IMR-90 (cell line): ENCODE results near the gene ETV6. TPM values are rescaled to one million over a fixed set of nuclear protein-coding genes. Genes with fewer than 3 reads are reported as not detected.

Experiments
- ATAC-seq: fragments of 200-7000 bp; cut with Tn5 transposase; 2 replicates; pipeline ENCODE4 v1.9.1; 2020; ENCODE audit warnings: low read depth, mild to moderate bottlenecking, moderate library complexity
- BruUV-seq: library from RNA; stranded (reverse); fragments of 400-500 nt; replicated peaks from 2 replicates; lab custom pipeline; 2021; lab: Mats Ljungman, UMichigan
- CTCF ChIA-PET: fragments of 300-600 bp; formaldehyde crosslinking; extraction: SDS; loops from one replicate; lab custom pipeline; 2021; ENCODE audit warnings: antibody characterized with exemption; lab: Yijun Ruan, JAX
- POLR2A ChIA-PET: fragments of 300-600 bp; sonication (Branson Sonifier 250); formaldehyde crosslinking; loops from one replicate; lab custom pipeline; 2022; ENCODE audit warnings: antibody characterized with exemption; ENCODE audit not compliant: unreplicated experiment; lab: Charles Lee
- DNase-seq: peaks from one replicate; pipeline ENCODE4 v3.0.0; 2013
- H2AFZ ChIP-seq: replicated peaks from 2 replicates; pipeline ENCODE3; 2013; ENCODE audit warnings: low read length, mild to moderate bottlenecking; ENCODE audit not compliant: poor library complexity
- H2AK5ac ChIP-seq: 2 replicates; pipeline ENCODE4 v1.6.1; 2013; ENCODE audit warnings: low read depth, low read length, inconsistent platforms
- H2AK9ac ChIP-seq: replicated peaks from 2 replicates; pipeline ENCODE3; 2013; ENCODE audit warnings: mild to moderate bottlenecking, low read depth, low read length, moderate library complexity; ENCODE audit not compliant: poor library complexity
- H2BK120ac ChIP-seq: 2 replicates; pipeline ENCODE4 v1.6.1; 2013; ENCODE audit warnings: low read depth, low read length, inconsistent platforms
- H2BK15ac ChIP-seq: 3 replicates; pipeline ENCODE4 v1.6.1; 2013; ENCODE audit warnings: low read depth, low read length, inconsistent platforms
- H2BK20ac ChIP-seq: 2 replicates; pipeline ENCODE4 v1.6.1; 2013; ENCODE audit warnings: low read depth, mild to moderate bottlenecking, inconsistent platforms, low read length, moderate library complexity
- H2BK5ac ChIP-seq: 2 replicates; pipeline ENCODE4 v1.6.1; 2013; ENCODE audit warnings: mild to moderate bottlenecking, low read depth, low read length, inconsistent platforms; ENCODE audit not compliant: poor library complexity, severe bottlenecking
- H3K14ac ChIP-seq: replicated peaks from 2 replicates; pipeline ENCODE4 v1.6.1; 2013; ENCODE audit warnings: low read depth, low read length, inconsistent platforms
- H3K18ac ChIP-seq: 2 replicates; pipeline ENCODE4 v1.6.1; 2013; ENCODE audit warnings: low read depth, low read length, control low read depth
- H3K23ac ChIP-seq: 2 replicates; pipeline ENCODE4 v1.6.1; 2013; ENCODE audit warnings: low read depth, low read length, inconsistent platforms
- H3K27ac ChIP-seq: 2 replicates; pipeline ENCODE4 v1.5.1; 2013; ENCODE audit warnings: mild to moderate bottlenecking, control low read depth, low read length; ENCODE audit not compliant: insufficient read depth
- H3K27me3 ChIP-seq: 2 replicates; pipeline ENCODE4 v1.6.1; 2013; ENCODE audit warnings: low read length; ENCODE audit not compliant: control insufficient read depth, insufficient read depth
- H3K36me3 ChIP-seq: 2 replicates; pipeline ENCODE4 v1.6.1; 2013; ENCODE audit warnings: low read length, mixed read lengths; ENCODE audit not compliant: control insufficient read depth, insufficient read depth
- H3K4ac ChIP-seq: 2 replicates; pipeline ENCODE4 v1.6.1; 2013; ENCODE audit warnings: low read depth, low read length, inconsistent platforms
- H3K4me1 ChIP-seq: 2 replicates; pipeline ENCODE4 v1.6.1; 2013; ENCODE audit warnings: low read length, mixed read lengths; ENCODE audit not compliant: control insufficient read depth, insufficient read depth
- H3K4me2 ChIP-seq: 2 replicates; pipeline ENCODE4 v1.6.1; 2013; ENCODE audit warnings: low read depth, mild to moderate bottlenecking, control low read depth, low read length, moderate library complexity
- H3K4me3 ChIP-seq: 2 replicates; pipeline ENCODE4 v1.5.1; 2013; ENCODE audit warnings: low read depth, mild to moderate bottlenecking, control low read depth, low read length, moderate library complexity; ENCODE audit not compliant: insufficient read depth
- H3K56ac ChIP-seq: 2 replicates; pipeline ENCODE4 v1.6.1; 2013; ENCODE audit warnings: low read length, inconsistent platforms; ENCODE audit not compliant: insufficient read depth; ENCODE audit errors: extremely low read depth
- H3K79me1 ChIP-seq, 2 experiments: 2 replicates each; pipeline ENCODE4 v1.6.1; 2013; ENCODE audit warnings: low read length in 2 of 2, inconsistent platforms in 1 of 2, low read depth in 1 of 2
- H3K9ac ChIP-seq: 2 replicates; pipeline ENCODE4 v1.6.1; 2013; ENCODE audit warnings: low read depth, low read length, control low read depth
- H3K9me1 ChIP-seq: 2 replicates; pipeline ENCODE4 v1.6.1; 2013; ENCODE audit warnings: low read length, inconsistent platforms; ENCODE audit not compliant: insufficient read depth
- H3K9me3 ChIP-seq: 2 replicates; pipeline ENCODE4 v1.6.1; 2013; ENCODE audit warnings: low read length; ENCODE audit not compliant: control insufficient read depth, insufficient read depth
- H4K20me1 ChIP-seq: 2 replicates; pipeline ENCODE4 v1.6.1; 2013; ENCODE audit warnings: low read length, inconsistent platforms; ENCODE audit not compliant: insufficient read depth
- H4K5ac ChIP-seq: 2 replicates; pipeline ENCODE4 v1.6.1; 2013; ENCODE audit warnings: mild to moderate bottlenecking, low read depth, low read length, control low read depth
- H4K8ac ChIP-seq, 2 experiments: 2 replicates each; pipeline ENCODE4 v1.6.1; 2013; ENCODE audit warnings: low read depth in 2 of 2, low read length in 2 of 2, control low read depth in 1 of 2, inconsistent platforms in 1 of 2
- H4K91ac ChIP-seq: 2 replicates; pipeline ENCODE4 v1.6.1; 2013; ENCODE audit warnings: low read depth, low read length, inconsistent platforms; ENCODE audit not compliant: insufficient read depth
- CHD1 ChIP-seq: IDR thresholded peaks from 2 replicates; pipeline ENCODE4 v1.6.1; 2012; ENCODE audit warnings: low read depth, low read length, improper control_type of control experiment
- MAFK ChIP-seq: IDR thresholded peaks from 2 replicates; pipeline ENCODE4 v1.6.1; 2012; ENCODE audit warnings: low read depth, low read length, improper control_type of control experiment
- MAZ ChIP-seq: IDR thresholded peaks from 2 replicates; pipeline ENCODE4 v1.6.1; 2012; ENCODE audit warnings: low read depth, mild to moderate bottlenecking, low read length, improper control_type of control experiment, moderate library complexity, borderline replicate concordance
- RCOR1 ChIP-seq: IDR thresholded peaks from 2 replicates; pipeline ENCODE4 v1.6.1; 2012; ENCODE audit warnings: mild to moderate bottlenecking, low read length, improper control_type of control experiment; ENCODE audit not compliant: insufficient replicate concordance
- USF2 ChIP-seq: fragments of 150-350 bp; IDR thresholded peaks from 2 replicates; pipeline ENCODE4 v1.6.1; 2017; ENCODE audit warnings: mild to moderate bottlenecking, antibody characterized with exemption, low read length, low read depth
- WGBS, 2 experiments: methylation state at CpG; one replicate each; pipeline versions ENCODE4 v1.1.5 to v1.1.7; 2013; ENCODE audit warnings: missing lambda C conversion rate in 2 of 2; ENCODE audit not compliant: insufficient read length in 1 of 2; ENCODE audit errors: extremely low coverage in 2 of 2; 5-methylcytosine and 5-hydroxymethylcytosine counted together
- dilution Hi-C: fragments of 300-500 bp; cut with HindIII; formaldehyde crosslinking; loops from one replicate; pipeline ENCODE4 v1.14.3; 2018; ENCODE audit warnings: low sequenced_read_pairs; ENCODE audit not compliant: unreplicated experiment
- in situ Hi-C: fragments of 300-500 bp; cut with MboI; formaldehyde crosslinking; loops from 3 replicates; pipeline ENCODE4 v1.14.3; 2019; ENCODE audit warnings: low sequenced_read_pairs, inconsistent platforms, mixed read lengths
- intact Hi-C: fragments of 100-400 bp; cut with micrococcal nuclease; formaldehyde crosslinking; loops from 2 replicates; pipeline ENCODE4 v1.10.0; 2022
- polyA plus RNA-seq, 3 experiments: library from polyadenylated mRNA; depleted of rRNA; stranded (reverse); fragments of >200 nt; gene quantifications; 2 replicates each; pipeline ENCODE4 v1.2.3, GENCODE V29; 2012; ENCODE audit warnings: low replicate concordance in 1 of 3
- total RNA-seq: library from RNA; depleted of rRNA; stranded (reverse); fragments of >200 nt; gene quantifications from 2 replicates; pipeline ENCODE4 v1.2.3, GENCODE V29; 2012
- TF ChIP-seq, protein P1 (sequence below): fragments of 150-350 bp; IDR thresholded peaks from 2 replicates; pipeline ENCODE4 v1.6.1; 2016; ENCODE audit warnings: low read depth, mild to moderate bottlenecking, low read length, moderate library complexity, borderline replicate concordance

Gene ETV6
- total and polyA plus RNA-seq, 2 of the 4 experiments (the other 2 are of a cell fraction): 8.4 to 9.9 TPM

DNA sequence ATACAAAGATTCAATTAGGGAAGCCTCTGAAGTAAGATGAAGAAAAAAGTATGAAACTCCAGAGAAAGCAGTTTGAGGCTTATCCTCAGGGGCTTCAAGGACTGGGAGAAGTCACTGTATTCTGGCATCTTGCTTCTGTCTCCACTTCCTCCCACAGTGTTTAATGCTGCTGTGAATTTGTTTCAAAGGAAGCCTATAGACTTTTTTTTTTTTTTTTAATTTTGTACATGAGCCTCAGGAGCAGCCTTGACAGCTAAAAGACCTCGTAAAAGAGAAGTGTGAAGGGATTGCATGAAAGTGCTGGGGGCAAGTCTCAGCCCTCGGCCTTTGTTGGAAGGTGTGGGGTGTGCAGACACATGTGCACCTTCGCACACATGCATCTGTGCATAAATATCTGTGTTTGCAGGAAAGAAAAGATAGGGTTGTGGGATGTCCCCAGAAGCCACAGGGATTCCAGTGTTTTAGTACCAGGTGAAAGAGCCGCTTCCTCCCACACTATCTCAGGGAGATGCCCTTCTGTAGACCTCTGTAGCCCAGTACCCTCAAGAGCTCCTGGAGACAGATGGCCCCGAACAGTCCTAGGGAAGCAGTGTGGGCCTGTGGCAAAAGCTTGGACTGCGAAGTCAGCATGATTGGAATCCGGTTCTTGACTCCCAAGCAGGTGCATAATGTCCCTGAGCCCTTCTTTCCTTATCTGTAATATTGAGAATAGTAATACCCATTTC lies 227.8 kb downstream of the ETV6 start:
- no peak overlapping the region for H2BK5ac ChIP-seq
- ChIA-PET POLR2A (interaction anchor here (0.5 kb wide), 1 partner anchor 114 kb away, joined by 3 read pairs; no protein-coding TSS in a partner anchor), CTCF (interaction anchor here (0.6 kb wide), 1 partner anchor 601 kb away, joined by 3 read pairs; no protein-coding TSS in a partner anchor)
- H3K4me1 ChIP-seq: peaks cover 7% of the 10 kb centered on the region
- H3K4me2 ChIP-seq: no peak overlapping the region
- H3K9me1 ChIP-seq: peaks cover 12% of the 10 kb centered on the region
- H3K27me3 ChIP-seq: no peaks in the 10 kb centered on the region
- peak overlapping the region; percentile 93 for H3K14ac ChIP-seq
- no peak for TF ChIP-seq MAZ
- TF ChIP-seq, protein P1, sequence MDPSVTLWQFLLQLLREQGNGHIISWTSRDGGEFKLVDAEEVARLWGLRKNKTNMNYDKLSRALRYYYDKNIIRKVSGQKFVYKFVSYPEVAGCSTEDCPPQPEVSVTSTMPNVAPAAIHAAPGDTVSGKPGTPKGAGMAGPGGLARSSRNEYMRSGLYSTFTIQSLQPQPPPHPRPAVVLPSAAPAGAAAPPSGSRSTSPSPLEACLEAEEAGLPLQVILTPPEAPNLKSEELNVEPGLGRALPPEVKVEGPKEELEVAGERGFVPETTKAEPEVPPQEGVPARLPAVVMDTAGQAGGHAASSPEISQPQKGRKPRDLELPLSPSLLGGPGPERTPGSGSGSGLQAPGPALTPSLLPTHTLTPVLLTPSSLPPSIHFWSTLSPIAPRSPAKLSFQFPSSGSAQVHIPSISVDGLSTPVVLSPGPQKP: no peak
- no peak for TF ChIP-seq MAFK
- TF ChIP-seq RCOR1: no peak
- no peak for TF ChIP-seq USF2
- no peak for TF ChIP-seq CHD1
- H4K91ac ChIP-seq: no peak overlapping the region
- DNase-seq: no peak
- no TSS peak for BruUV-seq
- peak overlapping the region; percentile 84 for H2AK5ac ChIP-seq
- intact Hi-C loops: loop anchor here (5.0 kb wide), 1 partner anchor 295 kb away; no protein-coding TSS in a partner anchor
- no peaks in the 10 kb centered on the region for H3K9me3 ChIP-seq
- no peak overlapping the region for H2AK9ac ChIP-seq
- no peaks in the 10 kb centered on the region; the same call in 1 of the 2 replicates for H3K36me3 ChIP-seq
- no peak overlapping the region for H3K56ac ChIP-seq
- peaks cover 17 to 67% of the 10 kb centered on the region in 2 experiments for H3K79me1 ChIP-seq
- no peak for ATAC-seq
- in situ Hi-C loops: no loop called here
- H2BK20ac ChIP-seq: peak overlapping the region; percentile 87; the same call in 1 of the 2 replicates
- H3K23ac ChIP-seq: no peak overlapping the region
- peak overlapping the region in 1 of 2 experiments; percentile 93; a peak in 2 of 4 replicates for H4K8ac ChIP-seq
- peak overlapping the region; percentile 92 for H2BK120ac ChIP-seq
- H3K9ac ChIP-seq: no peak overlapping the region; the same call in 1 of the 2 replicates
- WGBS, 2 experiments: no CpG with 5 or more reads among the region's 7 CpGs
- H3K4ac ChIP-seq: peak overlapping the region; percentile 94
- H4K20me1 ChIP-seq: peaks cover 4% of the 10 kb centered on the region; the same call in 1 of the 2 replicates
- H4K5ac ChIP-seq: no peak overlapping the region; the same call in 1 of the 2 replicates
- H2AFZ ChIP-seq: no peak overlapping the region
- no peak overlapping the region for H3K18ac ChIP-seq
- no peak overlapping the region for H3K4me3 ChIP-seq
- H3K27ac ChIP-seq: no peak overlapping the region
- peak overlapping the region; percentile 3; the same call in 1 of the 3 replicates for H2BK15ac ChIP-seq
- dilution Hi-C loops: no loop called here
